HG03571 (cell line): Measurements from ENCODE around the gene CFAP68.
"Not testable (repeated sequence)": the region's sequence is repeated elsewhere in the genome, so short reads cannot be mapped to it uniquely, and the experiment has no call there.

Experiments
- ATAC-seq: cut with Tn5 transposase; IDR thresholded peaks from one replicate; pipeline ENCODE4 v1.9.1; 2021; ENCODE audit not compliant: unreplicated experiment

CFAP68 gene

GRCh38 chr11:111870522-111870885 is 8.8 kb upstream of the CFAP68 start:
- peak; percentile 6 for ATAC-seq

- ATAC-seq: peak; percentile 84
These were observed 8.3 kb upstream of the CFAP68 start, which contains the start of gene ALG9 for GRCh38 chr11:111870886-111871692. Gene ALG9, minus strand, starts transcription at chr11:111871581. Its CDS starts 99 bp downstream, at chr11:111871482.

GRCh38 chr11:111871693-111872161 is 7.6 kb upstream of the CFAP68 start:
- ATAC-seq: no peak

- ATAC-seq: no peak
These were observed 924 bp upstream of the CFAP68 start for GRCh38 chr11:111878385-111878848.

GRCh38 chr11:111879637-111879960 is 258 bp downstream of the CFAP68 start:
- no peak for ATAC-seq

GRCh38 chr11:111882202-111882601 is 2.9 kb downstream of the CFAP68 start:
- ATAC-seq: no peak

- not testable (repeated sequence) for ATAC-seq
These were observed 5.7 kb downstream of the CFAP68 start for GRCh38 chr11:111885053-111885452.

- no peak for ATAC-seq
These were observed 6.7 kb downstream of the CFAP68 start for GRCh38 chr11:111886032-111886431.

GRCh38 chr11:111886844-111887243 is 7.5 kb downstream of the CFAP68 start:
- ATAC-seq: no peak

GRCh38 chr11:111905411-111905810 is 26.1 kb downstream of the CFAP68 start:
- ATAC-seq: no peak

GRCh38 chr11:111906680-111907079 is 27.3 kb downstream of the CFAP68 start:
- no peak for ATAC-seq

- ATAC-seq: no peak
These were observed 29.4 kb downstream of the CFAP68 start for GRCh38 chr11:111908639-111909305.

GRCh38 chr11:111909378-111909777 is 30.0 kb downstream of the CFAP68 start:
- ATAC-seq: no peak

GRCh38 chr11:111910676-111911562 is 31.6 kb downstream of the CFAP68 start:
- ATAC-seq: no peak

GRCh38 chr11:111911563-111912401 is 32.4 kb downstream of the CFAP68 start, which contains the start of gene CRYAB:
Gene CRYAB, minus strand, starts transcription at chr11:111911770. Its CDS starts 46 bp downstream, at chr11:111911724.
- no peak for ATAC-seq

- ATAC-seq: no peak
These were observed 33.2 kb downstream of the CFAP68 start, which contains the start of gene HSPB2 for GRCh38 chr11:111912535-111912934. Gene HSPB2, plus strand, starts transcription at chr11:111912734. Its CDS starts 96 bp downstream, at chr11:111912830.

GRCh38 chr11:111913031-111913861 is 33.9 kb downstream of the CFAP68 start:
- ATAC-seq: no peak

GRCh38 chr11:111913997-111914396 is 34.7 kb downstream of the CFAP68 start:
- no peak for ATAC-seq

GRCh38 chr11:111916768-111917167 is 37.4 kb downstream of the CFAP68 start:
- no peak for ATAC-seq
